PC-9 (cell line): ENCODE measurements around the gene TBC1D2B.

ENCODE experiments used
- EZH2 ChIP-seq: fragments of 200-600 bp; sonication (generic); IDR thresholded peaks from 2 replicates; pipeline ENCODE4 v1.8.0; 2017; ENCODE audit warnings: antibody characterized with exemption, low read depth
- TF ChIP-seq, protein P1 (sequence below): fragments of 200-600 bp; sonication (generic); conservative IDR thresholded peaks from 2 replicates; pipeline ENCODE4 v1.6.1; 2017; ENCODE audit warnings: mixed run types, antibody characterized with exemption, mild to moderate bottlenecking, moderate library complexity

DNA sequence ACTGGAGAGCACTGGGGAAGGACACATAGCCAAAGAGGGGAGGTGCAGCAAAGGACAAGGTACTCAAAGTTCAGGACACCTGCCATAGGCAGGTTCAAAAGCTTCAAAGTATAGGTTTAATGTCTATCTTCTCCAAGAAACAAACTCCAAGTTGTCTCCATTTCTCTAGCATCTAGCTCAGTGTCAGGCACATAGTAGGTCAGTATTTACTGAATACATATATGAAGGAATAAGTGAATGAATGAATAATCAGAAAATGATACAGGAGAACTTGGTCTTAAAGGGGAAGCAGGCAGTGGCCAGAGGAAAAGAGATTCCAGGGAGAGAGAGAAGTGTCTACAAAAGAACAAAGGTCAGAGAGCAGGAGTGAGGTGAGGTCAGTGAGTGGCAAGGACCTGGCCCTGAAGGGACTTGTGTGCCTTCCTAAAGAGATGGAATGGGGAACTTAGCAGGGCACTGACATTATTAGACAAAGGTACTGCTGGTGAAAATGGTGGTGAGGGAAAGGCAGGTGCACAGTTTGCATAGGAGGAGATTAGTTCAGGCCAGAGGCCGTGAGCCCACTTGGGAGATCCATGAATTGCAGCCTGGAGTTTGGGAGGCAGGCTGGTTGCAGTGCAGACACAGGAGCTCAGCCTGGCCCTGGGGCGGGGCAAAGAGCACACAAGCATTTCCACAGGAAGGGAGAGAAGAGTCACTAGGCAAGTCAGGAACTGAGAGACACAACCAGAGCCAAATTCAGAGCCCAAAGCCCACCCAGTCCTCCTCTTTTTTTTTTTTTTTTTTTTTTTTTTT is 21.4 kb downstream of the TBC1D2B start:
- TF ChIP-seq EZH2, result no peak
- TF ChIP-seq, protein P1, sequence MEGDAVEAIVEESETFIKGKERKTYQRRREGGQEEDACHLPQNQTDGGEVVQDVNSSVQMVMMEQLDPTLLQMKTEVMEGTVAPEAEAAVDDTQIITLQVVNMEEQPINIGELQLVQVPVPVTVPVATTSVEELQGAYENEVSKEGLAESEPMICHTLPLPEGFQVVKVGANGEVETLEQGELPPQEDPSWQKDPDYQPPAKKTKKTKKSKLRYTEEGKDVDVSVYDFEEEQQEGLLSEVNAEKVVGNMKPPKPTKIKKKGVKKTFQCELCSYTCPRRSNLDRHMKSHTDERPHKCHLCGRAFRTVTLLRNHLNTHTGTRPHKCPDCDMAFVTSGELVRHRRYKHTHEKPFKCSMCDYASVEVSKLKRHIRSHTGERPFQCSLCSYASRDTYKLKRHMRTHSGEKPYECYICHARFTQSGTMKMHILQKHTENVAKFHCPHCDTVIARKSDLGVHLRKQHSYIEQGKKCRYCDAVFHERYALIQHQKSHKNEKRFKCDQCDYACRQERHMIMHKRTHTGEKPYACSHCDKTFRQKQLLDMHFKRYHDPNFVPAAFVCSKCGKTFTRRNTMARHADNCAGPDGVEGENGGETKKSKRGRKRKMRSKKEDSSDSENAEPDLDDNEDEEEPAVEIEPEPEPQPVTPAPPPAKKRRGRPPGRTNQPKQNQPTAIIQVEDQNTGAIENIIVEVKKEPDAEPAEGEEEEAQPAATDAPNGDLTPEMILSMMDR, result no peak
